GM12878 (cell line): Measurements from ENCODE around the gene FRMD5. TPM values are rescaled to one million over a fixed set of nuclear protein-coding genes. Genes with fewer than 3 reads are reported as not detected.

Experiments used
- ATF2 ChIP-seq: IDR thresholded peaks from 2 replicates; pipeline ENCODE4 v1.6.1; 2012; ENCODE audit warnings: low read length, inconsistent platforms
- ATF7 ChIP-seq: fragments of 450-650 bp; IDR thresholded peaks from 2 replicates; pipeline ENCODE4 v1.6.1; 2016; ENCODE audit warnings: low read depth, mild to moderate bottlenecking
- CBX5 ChIP-seq: sonication (generic); IDR thresholded peaks from 2 replicates; pipeline ENCODE4 v1.6.1; 2016; ENCODE audit warnings: low read depth, moderate library complexity, mild to moderate bottlenecking, inconsistent platforms
- DPF2 ChIP-seq: fragments of 450-650 bp; IDR thresholded peaks from 2 replicates; pipeline ENCODE4 v1.6.1; 2017; ENCODE audit warnings: mild to moderate bottlenecking
- HSF1 ChIP-seq: fragments of 150-350 bp; IDR thresholded peaks from 2 replicates; pipeline ENCODE4 v1.6.1; 2014; ENCODE audit warnings: mild to moderate bottlenecking, low read depth, low read length
- IKZF2 ChIP-seq, 2 experiments: fragments of 450-650 bp; IDR thresholded peaks; 2 replicates each; pipeline ENCODE4 v1.6.1; 2017; ENCODE audit warnings: mild to moderate bottlenecking in 2 of 2, moderate library complexity in 2 of 2
- JUNB ChIP-seq: IDR thresholded peaks from 2 replicates; pipeline ENCODE4 v1.6.1; 2016; ENCODE audit warnings: antibody characterized with exemption, mild to moderate bottlenecking
- NR2F1 ChIP-seq: fragments of 450-650 bp; conservative IDR thresholded peaks from 2 replicates; pipeline ENCODE4 v1.6.1; 2017; ENCODE audit warnings: mild to moderate bottlenecking
- PAX5 ChIP-seq: IDR thresholded peaks from 2 replicates; pipeline ENCODE4 v1.6.1; 2011; ENCODE audit warnings: low read depth, low read length, borderline replicate concordance
- RELB ChIP-seq: fragments of 450-650 bp; IDR thresholded peaks from 2 replicates; pipeline ENCODE4 v1.6.1; 2017; ENCODE audit warnings: low read depth, mild to moderate bottlenecking, moderate library complexity
- polyA plus RNA-seq, 11 experiments: library from polyadenylated mRNA; depleted of rRNA in 4 of 11; unstranded in 6 of 11; stranded (reverse) in 5 of 11; fragments of >200 nt; fragmentation: Nextera tagmentation in 4 of 11; fragmentation: Illumina TruSeq in 1 of 11; extraction: Ambion mirVana in 4 of 11; extraction: Trizol in 1 of 11; gene quantifications; 1 replicate in 1 of 11; 2 replicates in 10 of 11; pipeline versions ENCODE4 v1.2.1 to v1.2.3, GENCODE V29; 2011 to 2016; ENCODE audit warnings: inconsistent platforms in 2 of 11, missing spikeins in 2 of 11, low read depth in 1 of 11
- total RNA-seq, 4 experiments: library from RNA; depleted of rRNA in 3 of 4; stranded (reverse); fragments of >200 nt in 3 of 4; fragmentation: Illumina TruSeq in 1 of 4; extraction: Trizol in 1 of 4; gene quantifications; 2 replicates each; pipeline versions ENCODE4 v1.2.1 to v1.2.3, GENCODE V29; 2013 to 2021

FRMD5 gene
- total and polyA plus RNA-seq, 10 of the 15 experiments (the other 5 are each of a cell fraction or from before 2014, with no cell fraction given): 0.26 to 6.4 (median 0.68) TPM; not detected in 1

- TF ChIP-seq NR2F1 (peak; percentile 91), CBX5 (peak; percentile 86; the same call in 1 of the 2 replicates), HSF1 (no peak), IKZF2 (IDR thresholded peaks at IDR 0.05) (peak; percentile 85 to 86), RELB (0 out of 2 replicates have a peak, but pooled peaks have one; percentile 18), JUNB (no peak), PAX5 (peak; percentile 72; the same call in 1 of the 2 replicates), ATF2 (peak; percentile 76), DPF2 (peak; percentile 56), ATF7 (peak; percentile 71)
Observed at GRCh38 chr15:43977072-43977884, 217.8 kb downstream of the FRMD5 start (continued).
